ENCODE results near the gene CLDN19. TPM values are rescaled to one million over a fixed set of nuclear protein-coding genes. Genes with fewer than 3 reads are reported as not detected.
"Not testable (repeated sequence)": the region's sequence is repeated elsewhere in the genome, so short reads cannot be mapped to it uniquely, and the experiment has no call there.

CLDN19 gene
- total RNA-seq, 5 donors from 2014 or later (not counting 1 experiment from before 2014, with no cell fraction given), result 0.18 TPM; not detected in 4

- H3K36me3 ChIP-seq (ENCODE audit: control insufficient read depth in 2 of 2, extremely low read depth in 1 of 2, insufficient read depth in 1 of 2, low read length in 1 of 2); H3K27ac Mint-ChIP-seq; H3K27me3 Mint-ChIP-seq; H3K4me1 ChIP-seq (ENCODE audit: control insufficient read depth in 1 of 2, extremely low read depth in 1 of 2, insufficient read depth in 2 of 2, low read length in 2 of 2); H3K9me3 Mint-ChIP-seq; H3K9me3 ChIP-seq; H3K27me3 ChIP-seq (replicated peaks in 1 of 2; ENCODE audit: control insufficient read depth in 2 of 2, extremely low read depth in 1 of 2, insufficient read depth in 2 of 2, low read length in 1 of 2); H3K4me3 Mint-ChIP-seq; DNase-seq; H3K4me3 ChIP-seq (ENCODE audit: control insufficient read depth in 1 of 2, extremely low read depth in 1 of 2, low read length in 1 of 2); POLR2A ChIA-PET; H3K4me1 Mint-ChIP-seq; H3K36me3 Mint-ChIP-seq; ATAC-seq (replicated peaks in 1 of 4); H3K27ac ChIP-seq (ENCODE audit: low read length): not testable (repeated sequence)
- 100% methylated on average over 3 of the region's 4 CpGs for WGBS (ENCODE audit: insufficient coverage)
- CTCF ChIA-PET, result interaction anchor here (0.6 to 0.7 kb wide), 3 partner anchors 95 to 348 kb away, joined by 3 to 10 read pairs (median 4); no protein-coding TSS in a partner anchor
Measured at GRCh38 chr1:42725820-42726219, 14.2 kb downstream of the CLDN19 start.

- Mint-ChIP-seq H3K4me3 (no peak overlapping the region), H3K9me3 (no peaks in the 10 kb centered on the region), H3K4me1 (no peaks in the 10 kb centered on the region), H3K27ac (no peak overlapping the region), H3K36me3 (peaks cover 4% of the 10 kb centered on the region), H3K27me3 (no peaks in the 10 kb centered on the region)
- WGBS (ENCODE audit: insufficient coverage), result 76% methylated on average over 3 of the region's 6 CpGs
- Histone ChIP-seq H3K27me3 (replicated peaks in 1 of 2; ENCODE audit: control insufficient read depth in 2 of 2, extremely low read depth in 1 of 2, insufficient read depth in 2 of 2, low read length in 1 of 2) (no peaks in the 10 kb centered on the region), H3K4me3 (ENCODE audit: control insufficient read depth in 1 of 2, extremely low read depth in 1 of 2, low read length in 1 of 2) (no peak overlapping the region), H3K9me3 (no peaks in the 10 kb centered on the region), H3K27ac (ENCODE audit: low read length) (no peak overlapping the region), H3K36me3 (ENCODE audit: control insufficient read depth in 2 of 2, extremely low read depth in 1 of 2, insufficient read depth in 1 of 2, low read length in 1 of 2) (no peaks in the 10 kb centered on the region), H3K4me1 (ENCODE audit: control insufficient read depth in 1 of 2, extremely low read depth in 1 of 2, insufficient read depth in 2 of 2, low read length in 2 of 2) (no peaks in the 10 kb centered on the region)
- no peak for DNase-seq
- CTCF ChIA-PET, result interaction anchor here in 1 of 2 donors (0.7 kb wide), 1 partner anchor 1959 kb away, joined by 3 read pairs; no protein-coding TSS in a partner anchor
- POLR2A ChIA-PET, result no interaction called here
- ATAC-seq (replicated peaks in 1 of 4), result no peak
Measured at GRCh38 chr1:42723511-42723910, 16.5 kb downstream of the CLDN19 start.

GRCh38 chr1:42722403-42722802, 17.6 kb downstream of the CLDN19 start:
- CTCF ChIA-PET, result interaction anchor here in 1 of 2 donors (0.7 kb wide), 1 partner anchor 24 kb away, joined by 5 read pairs; no protein-coding TSS in a partner anchor
- H3K4me3 ChIP-seq (ENCODE audit: control insufficient read depth in 1 of 2, extremely low read depth in 1 of 2, low read length in 1 of 2); H3K36me3 ChIP-seq (ENCODE audit: control insufficient read depth in 2 of 2, extremely low read depth in 1 of 2, insufficient read depth in 1 of 2, low read length in 1 of 2); H3K9me3 ChIP-seq; H3K27me3 Mint-ChIP-seq; ATAC-seq (replicated peaks in 1 of 4); POLR2A ChIA-PET; H3K9me3 Mint-ChIP-seq; H3K4me1 Mint-ChIP-seq; H3K27ac Mint-ChIP-seq; H3K27ac ChIP-seq (ENCODE audit: low read length); H3K4me3 Mint-ChIP-seq; H3K27me3 ChIP-seq (replicated peaks in 1 of 2; ENCODE audit: control insufficient read depth in 2 of 2, extremely low read depth in 1 of 2, insufficient read depth in 2 of 2, low read length in 1 of 2); DNase-seq; H3K4me1 ChIP-seq (ENCODE audit: control insufficient read depth in 1 of 2, extremely low read depth in 1 of 2, insufficient read depth in 2 of 2, low read length in 2 of 2): not testable (repeated sequence)
- no CpG with 5 or more reads among the region's 2 CpGs for WGBS (ENCODE audit: insufficient coverage)
- peaks cover 13% of the 10 kb centered on the region for H3K36me3 Mint-ChIP-seq

- no peaks in the 10 kb centered on the region for H3K27me3 ChIP-seq (replicated peaks in 1 of 2; ENCODE audit: control insufficient read depth in 2 of 2, extremely low read depth in 1 of 2, insufficient read depth in 2 of 2, low read length in 1 of 2)
- DNase-seq (no peak), ATAC-seq (replicated peaks in 1 of 4) (no peak)
- ChIA-PET POLR2A (no interaction called here), CTCF (interaction anchor here in 1 of 2 donors (0.7 kb wide), 1 partner anchor 23 kb away, joined by 5 read pairs; no protein-coding TSS in a partner anchor)
- H3K27ac ChIP-seq (ENCODE audit: low read length), result no peak overlapping the region
- Mint-ChIP-seq H3K4me3 (no peak overlapping the region), H3K9me3 (no peaks in the 10 kb centered on the region), H3K36me3 (peaks cover 18% of the 10 kb centered on the region), H3K4me1 (no peaks in the 10 kb centered on the region), H3K27ac (no peak overlapping the region), H3K27me3 (no peaks in the 10 kb centered on the region)
- no peaks in the 10 kb centered on the region for H3K9me3 ChIP-seq
- no peaks in the 10 kb centered on the region for H3K4me1 ChIP-seq (ENCODE audit: control insufficient read depth in 1 of 2, extremely low read depth in 1 of 2, insufficient read depth in 2 of 2, low read length in 2 of 2)
- H3K4me3 ChIP-seq (ENCODE audit: control insufficient read depth in 1 of 2, extremely low read depth in 1 of 2, low read length in 1 of 2), result no peak overlapping the region
- no CpG with 5 or more reads among the region's 3 CpGs for WGBS (ENCODE audit: insufficient coverage)
- H3K36me3 ChIP-seq (ENCODE audit: control insufficient read depth in 2 of 2, extremely low read depth in 1 of 2, insufficient read depth in 1 of 2, low read length in 1 of 2), result no peaks in the 10 kb centered on the region
Measured at GRCh38 chr1:42721926-42722325, 18.1 kb downstream of the CLDN19 start.

GRCh38 chr1:42720868-42721267, 19.2 kb downstream of the CLDN19 start:
- Mint-ChIP-seq H3K4me1 (no peaks in the 10 kb centered on the region), H3K36me3 (peaks cover 25% of the 10 kb centered on the region), H3K27me3 (no peaks in the 10 kb centered on the region), H3K27ac (no peak overlapping the region), H3K9me3 (peaks cover 0 to 4% (median 0%) of the 10 kb centered on the region in 3 donors), H3K4me3 (no peak overlapping the region)
- POLR2A ChIA-PET, result no interaction called here
- Histone ChIP-seq H3K9me3 (no peaks in the 10 kb centered on the region), H3K4me1 (ENCODE audit: control insufficient read depth in 1 of 2, extremely low read depth in 1 of 2, insufficient read depth in 2 of 2, low read length in 2 of 2) (no peaks in the 10 kb centered on the region), H3K27ac (ENCODE audit: low read length) (no peak overlapping the region), H3K27me3 (replicated peaks in 1 of 2; ENCODE audit: control insufficient read depth in 2 of 2, extremely low read depth in 1 of 2, insufficient read depth in 2 of 2, low read length in 1 of 2) (no peaks in the 10 kb centered on the region), H3K36me3 (ENCODE audit: control insufficient read depth in 2 of 2, extremely low read depth in 1 of 2, insufficient read depth in 1 of 2, low read length in 1 of 2) (peaks cover 0 to 5% of the 10 kb centered on the region in 2 donors), H3K4me3 (ENCODE audit: control insufficient read depth in 1 of 2, extremely low read depth in 1 of 2, low read length in 1 of 2) (no peak overlapping the region)
- ATAC-seq (replicated peaks in 1 of 4) (no peak), DNase-seq (no peak)
- WGBS (ENCODE audit: insufficient coverage), result no CpG with 5 or more reads among the region's 1 CpG
- CTCF ChIA-PET, result no interaction called here

- DNase-seq; H3K27ac Mint-ChIP-seq; POLR2A ChIA-PET; ATAC-seq (replicated peaks in 1 of 4); H3K9me3 ChIP-seq; H3K27me3 ChIP-seq (replicated peaks in 1 of 2; ENCODE audit: control insufficient read depth in 2 of 2, extremely low read depth in 1 of 2, insufficient read depth in 2 of 2, low read length in 1 of 2); H3K4me3 Mint-ChIP-seq; H3K4me1 ChIP-seq (ENCODE audit: control insufficient read depth in 1 of 2, extremely low read depth in 1 of 2, insufficient read depth in 2 of 2, low read length in 2 of 2); H3K36me3 ChIP-seq (ENCODE audit: control insufficient read depth in 2 of 2, extremely low read depth in 1 of 2, insufficient read depth in 1 of 2, low read length in 1 of 2); H3K27me3 Mint-ChIP-seq; H3K4me3 ChIP-seq (ENCODE audit: control insufficient read depth in 1 of 2, extremely low read depth in 1 of 2, low read length in 1 of 2); H3K27ac ChIP-seq (ENCODE audit: low read length): not testable (repeated sequence)
- H3K9me3 Mint-ChIP-seq, result peaks cover 15 to 20% (median 17%) of the 10 kb centered on the region in 3 donors
- H3K4me1 Mint-ChIP-seq, result peaks cover 4 to 13% (median 7%) of the 10 kb centered on the region in 3 donors
- H3K36me3 Mint-ChIP-seq, result peaks cover 73% of the 10 kb centered on the region
- CTCF ChIA-PET, result interaction anchor here in 1 of 2 donors (0.7 kb wide), 1 partner anchor 248 kb away, joined by 5 read pairs; no protein-coding TSS in a partner anchor
Measured at GRCh38 chr1:42714441-42714840, 25.6 kb downstream of the CLDN19 start.

GRCh38 chr1:42713293-42713692, 26.7 kb downstream of the CLDN19 start:
- Histone ChIP-seq H3K36me3 (ENCODE audit: control insufficient read depth in 2 of 2, extremely low read depth in 1 of 2, insufficient read depth in 1 of 2, low read length in 1 of 2) (peaks cover 3 to 6% of the 10 kb centered on the region in 2 donors), H3K27ac (ENCODE audit: low read length) (no peak overlapping the region), H3K27me3 (replicated peaks in 1 of 2; ENCODE audit: control insufficient read depth in 2 of 2, extremely low read depth in 1 of 2, insufficient read depth in 2 of 2, low read length in 1 of 2) (no peaks in the 10 kb centered on the region), H3K4me3 (ENCODE audit: control insufficient read depth in 1 of 2, extremely low read depth in 1 of 2, low read length in 1 of 2) (no peak overlapping the region), H3K9me3 (no peaks in the 10 kb centered on the region), H3K4me1 (ENCODE audit: control insufficient read depth in 1 of 2, extremely low read depth in 1 of 2, insufficient read depth in 2 of 2, low read length in 2 of 2) (no peaks in the 10 kb centered on the region)
- Mint-ChIP-seq H3K27ac (peak overlapping the region in 1 of 2 donors; percentile 37), H3K27me3 (no peaks in the 10 kb centered on the region), H3K4me1 (peaks cover 4 to 13% (median 7%) of the 10 kb centered on the region in 3 donors), H3K9me3 (peaks cover 15 to 20% (median 17%) of the 10 kb centered on the region in 3 donors), H3K36me3 (peaks cover 70% of the 10 kb centered on the region), H3K4me3 (no peak overlapping the region)
- ChIA-PET POLR2A (interaction anchor here (0.5 to 0.6 kb wide), 2 partner anchors 59 to 75 kb away, joined by 3 to 12 read pairs; no protein-coding TSS in a partner anchor), CTCF (no interaction called here)
- no peak for ATAC-seq (replicated peaks in 1 of 4)
- no peak for DNase-seq

Measured in T-cell (primary cell).